H1 (cell line): ENCODE measurements around the gene INSM1. TPM values are rescaled to one million over a fixed set of nuclear protein-coding genes. Genes with fewer than 3 reads are reported as not detected.

Experiments
- CTCF ChIA-PET: fragments of 300-600 bp; sonication (Branson Sonifier 250); formaldehyde crosslinking; loops from one replicate; lab custom pipeline; 2021; ENCODE audit not compliant: partially characterized antibody; lab: Charles Lee
- POLR2A ChIA-PET: fragments of 300-600 bp; sonication (Branson Sonifier 250); formaldehyde crosslinking; loops from one replicate; lab custom pipeline; 2021; ENCODE audit warnings: inconsistent platforms; ENCODE audit not compliant: partially characterized antibody; lab: Charles Lee
- DNase-seq, 2 experiments: peaks; one replicate each; pipeline versions ENCODE4 v3.0.0 to v3.0.0-alpha.2; 2010 to 2022; ENCODE audit warnings: low spot score in 2 of 2, low read depth in 1 of 2, mixed read lengths in 1 of 2
- FAIRE-seq: peaks from 2 replicates; lab custom pipeline; 2011; peaks lifted over from hg19 to GRCh38; lab: Jason Lieb, UNC
- H2AFZ ChIP-seq: 2 replicates; pipeline ENCODE4 v1.8.1; 2012; ENCODE audit warnings: low read length, inconsistent platforms
- H2AK5ac ChIP-seq: 2 replicates; pipeline ENCODE4 v1.6.1; 2013; ENCODE audit warnings: low read depth, low read length
- H2BK120ac ChIP-seq: replicated peaks from 2 replicates; pipeline ENCODE3; 2013; ENCODE audit warnings: low read depth, low read length, inconsistent platforms
- H2BK12ac ChIP-seq: 2 replicates; pipeline ENCODE4 v1.6.1; 2013; ENCODE audit warnings: low read depth, low read length
- H2BK15ac ChIP-seq: 2 replicates; pipeline ENCODE4 v1.6.1; 2013; ENCODE audit warnings: low read length
- H2BK20ac ChIP-seq: 2 replicates; pipeline ENCODE4 v1.6.1; 2013; ENCODE audit warnings: low read length
- H2BK5ac ChIP-seq: 2 replicates; pipeline ENCODE4 v1.6.1; 2013; ENCODE audit warnings: low read depth, low read length
- H3K14ac ChIP-seq: 2 replicates; pipeline ENCODE4 v1.6.1; 2013; ENCODE audit warnings: inconsistent platforms; ENCODE audit not compliant: insufficient read length
- H3K18ac ChIP-seq: 2 replicates; pipeline ENCODE4 v1.6.1; 2013; ENCODE audit warnings: low read length; ENCODE audit errors: extremely low read depth
- H3K23ac ChIP-seq: 2 replicates; pipeline ENCODE4 v1.6.1; 2013; ENCODE audit warnings: inconsistent platforms; ENCODE audit not compliant: insufficient read length
- H3K23me2 ChIP-seq: 2 replicates; pipeline ENCODE4 v1.6.1; 2013; ENCODE audit warnings: low read depth, low read length
- H3K27ac ChIP-seq: 2 replicates; pipeline ENCODE4 v1.6.1; 2011; ENCODE audit warnings: low read depth, low read length, inconsistent platforms
- H3K27me3 ChIP-seq, 4 experiments: replicated peaks in 1 of 4; 1 replicate in 1 of 4; 2 replicates in 3 of 4; pipeline versions ENCODE4 v1.6.1 to v1.8.1; 2011 to 2013; ENCODE audit warnings: low read length in 3 of 4, mild to moderate bottlenecking in 3 of 4, inconsistent platforms in 2 of 4, mixed read lengths in 2 of 4, moderate library complexity in 1 of 4; ENCODE audit not compliant: control insufficient read depth in 3 of 4, insufficient read depth in 3 of 4; ENCODE audit errors: extremely low read depth in 1 of 4
- H3K36me3 ChIP-seq, 4 experiments: 2 replicates each; pipeline versions ENCODE4 v1.6.1 to v1.8.1; 2011 to 2013; ENCODE audit warnings: mild to moderate bottlenecking in 4 of 4, low read length in 3 of 4, moderate library complexity in 2 of 4, control low read depth in 1 of 4, inconsistent platforms in 1 of 4; ENCODE audit not compliant: insufficient read depth in 4 of 4, control insufficient read depth in 2 of 4
- H3K4ac ChIP-seq: replicated peaks from 2 replicates; pipeline ENCODE3; 2013; ENCODE audit warnings: low read length, low read depth, mixed read lengths, inconsistent platforms; ENCODE audit not compliant: insufficient read length
- H3K4me1 ChIP-seq, 4 experiments: replicated peaks in 1 of 4; 1 replicate in 1 of 4; 2 replicates in 3 of 4; pipeline versions ENCODE4 v1.6.1 to v1.8.1; 2011 to 2013; ENCODE audit warnings: low read length in 3 of 4, inconsistent platforms in 2 of 4, mixed read lengths in 1 of 4; ENCODE audit not compliant: insufficient read depth in 4 of 4, control insufficient read depth in 3 of 4
- H3K4me2 ChIP-seq, 2 experiments: 2 replicates each; pipeline versions ENCODE4 v1.6.1 to v1.8.1; 2011 to 2013; ENCODE audit warnings: low read depth in 2 of 2, low read length in 2 of 2, control low read depth in 1 of 2, inconsistent platforms in 1 of 2, mild to moderate bottlenecking in 1 of 2; ENCODE audit not compliant: insufficient read depth in 1 of 2
- H3K4me3 ChIP-seq, 4 experiments: fragments of 200-600, 300-600 bp in 1 of 4; sonication (generic), shearing (Covaris generic), sonication (Bioruptor Twin) in 1 of 4; 2 replicates each; pipeline versions ENCODE4 v1.5.1 to v1.8.1; 2011 to 2016; ENCODE audit warnings: low read length in 4 of 4, low read depth in 3 of 4, control low read depth in 2 of 4, inconsistent platforms in 2 of 4, mild to moderate bottlenecking in 2 of 4, mixed read lengths in 1 of 4, moderate library complexity in 1 of 4; ENCODE audit not compliant: insufficient read depth in 2 of 4; ENCODE audit errors: extremely low read depth in 1 of 4
- H3K56ac ChIP-seq: replicated peaks from 2 replicates; pipeline ENCODE3; 2013; ENCODE audit warnings: low read depth, mild to moderate bottlenecking, mixed read lengths, low read length, inconsistent platforms; ENCODE audit not compliant: insufficient read length
- H3K79me1 ChIP-seq: 2 replicates; pipeline ENCODE4 v1.6.1; 2013; ENCODE audit warnings: low read depth, low read length, control low read depth
- H3K79me2 ChIP-seq, 2 experiments: 2 replicates each; pipeline versions ENCODE4 v1.6.1 to v1.8.1; 2012 to 2013; ENCODE audit warnings: low read length in 2 of 2, mild to moderate bottlenecking in 2 of 2, inconsistent platforms in 1 of 2; ENCODE audit not compliant: insufficient read depth in 2 of 2, control insufficient read depth in 1 of 2
- H3K9ac ChIP-seq, 4 experiments: replicated peaks in 1 of 4; 1 replicate in 1 of 4; 2 replicates in 3 of 4; pipeline versions ENCODE4 v1.6.1 to v1.8.1; 2011 to 2013; ENCODE audit warnings: low read depth in 3 of 4, low read length in 3 of 4, control low read depth in 2 of 4, mild to moderate bottlenecking in 2 of 4, moderate library complexity in 2 of 4, inconsistent platforms in 1 of 4; ENCODE audit errors: extremely low read depth in 1 of 4
- H3K9me3 ChIP-seq, 2 experiments: 2 replicates each; pipeline versions ENCODE4 v1.6.1 to v1.8.1; 2012 to 2013; ENCODE audit warnings: mild to moderate bottlenecking in 2 of 2, moderate library complexity in 2 of 2, control low read depth in 1 of 2, inconsistent platforms in 1 of 2, low read depth in 1 of 2, low read length in 1 of 2, mixed read lengths in 1 of 2; ENCODE audit not compliant: insufficient read depth in 2 of 2
- H4K20me1 ChIP-seq, 2 experiments: replicated peaks in 1 of 2; 2 replicates each; pipeline versions ENCODE3 to v1.8.1; 2011 to 2013; ENCODE audit warnings: inconsistent platforms in 2 of 2, low read length in 2 of 2, mild to moderate bottlenecking in 1 of 2; ENCODE audit not compliant: insufficient read depth in 2 of 2, control insufficient read depth in 1 of 2
- H4K5ac ChIP-seq: 2 replicates; pipeline ENCODE4 v1.6.1; 2013; ENCODE audit warnings: low read length, low read depth, mixed read lengths, inconsistent platforms; ENCODE audit not compliant: insufficient read length
- H4K8ac ChIP-seq: 2 replicates; pipeline ENCODE4 v1.8.0; 2013; ENCODE audit warnings: mild to moderate bottlenecking, moderate library complexity, low read length, inconsistent platforms; ENCODE audit not compliant: insufficient read depth; ENCODE audit errors: extremely low read depth
- H4K91ac ChIP-seq: replicated peaks from 2 replicates; pipeline ENCODE3; 2013; ENCODE audit warnings: low read length, mixed read lengths, inconsistent platforms; ENCODE audit not compliant: insufficient read length
- BRCA1 ChIP-seq: IDR thresholded peaks from 2 replicates; pipeline ENCODE4 v1.6.1; 2012; ENCODE audit warnings: low read depth, low read length, improper control_type of control experiment
- CHD1 ChIP-seq: IDR thresholded peaks from 2 replicates; pipeline ENCODE4 v1.6.1; 2012; ENCODE audit warnings: low read depth, low read length, improper control_type of control experiment
- WGBS, 2 experiments: shearing (Covaris generic) in 1 of 2; methylation state at CpG; one replicate each; pipeline versions ENCODE4 v1.1.6 to v1.1.7; 2013 to 2015; ENCODE audit warnings: low lambda C conversion rate in 2 of 2, mixed read lengths in 2 of 2, inconsistent platforms in 1 of 2, low coverage in 1 of 2, missing lambda C conversion rate in 1 of 2; ENCODE audit not compliant: insufficient replicate concordance in 2 of 2, insufficient coverage in 1 of 2, insufficient read length in 1 of 2; ENCODE audit errors: extremely low coverage in 1 of 2, missing lambda C conversion rate in 1 of 2; 5-methylcytosine and 5-hydroxymethylcytosine counted together
- polyA plus RNA-seq, 7 experiments: library from polyadenylated mRNA; depleted of rRNA in 3 of 7; stranded (reverse) in 5 of 7; unstranded in 2 of 7; fragments of >200 nt in 5 of 7; fragments of 200-250 nt in 2 of 7; gene quantifications; 1 replicate in 5 of 7; 2 replicates in 1 of 7; 4 replicates in 1 of 7; pipeline versions ENCODE4 v1.2.1 to v1.2.3, GENCODE V29; 2011 to 2013; ENCODE audit warnings: missing spikeins in 2 of 7, mixed read lengths in 2 of 7
- total RNA-seq: library from RNA; stranded (reverse); fragmentation: NEBNext Ultra II Directional; extraction: Animal tissue kit (Norgen Biotek cat#: 25700); gene quantifications from 2 replicates; pipeline ENCODE4 v1.2.1, GENCODE V29; 2021

INSM1 gene
- total and polyA plus RNA-seq, 2 of the 8 experiments (the other 6 are each of a cell fraction or from before 2014, with no cell fraction given) = 0.86 to 2.5 TPM

GRCh38 chr20:20327746-20328145 is 40.2 kb upstream of the INSM1 start:
- Histone ChIP-seq H4K91ac (no peak overlapping the region), H3K4me1 (no peaks in the 10 kb centered on the region), H3K23ac (no peak overlapping the region), H3K79me2 (no peaks in the 10 kb centered on the region), H2BK15ac (no peak overlapping the region), H2BK20ac (no peak overlapping the region), H4K5ac (no peak overlapping the region), H2AK5ac (no peak overlapping the region), H3K27me3 (no peaks in the 10 kb centered on the region), H3K56ac (no peak overlapping the region), H2BK12ac (no peak overlapping the region), H3K27ac (no peak overlapping the region), H4K8ac (no peak overlapping the region), H3K4ac (no peak overlapping the region), H3K23me2 (no peaks in the 10 kb centered on the region), H3K18ac (no peak overlapping the region), H3K4me2 (no peak overlapping the region), H3K4me3 (no peak overlapping the region), H3K36me3 (no peaks in the 10 kb centered on the region), H2BK5ac (no peak overlapping the region), H3K14ac (no peak overlapping the region), H4K20me1 (no peaks in the 10 kb centered on the region), H2AFZ (no peak overlapping the region), H2BK120ac (no peak overlapping the region), H3K79me1 (no peaks in the 10 kb centered on the region), H3K9me3 (no peaks in the 10 kb centered on the region), H3K9ac (no peak overlapping the region)
- DNase-seq = no peak
- FAIRE-seq = no peak
- POLR2A ChIA-PET = no interaction called here
- CTCF ChIA-PET = interaction anchor here (0.7 to 1.1 kb wide), 2 partner anchors 14 to 114 kb away, joined by 3 read pairs; no protein-coding TSS in a partner anchor
- TF ChIP-seq BRCA1 = no peak
- no peak for TF ChIP-seq CHD1
- WGBS, 2 experiments = 90% methylated on average over 6 of the region's 6 CpGs; no CpG with 5 or more reads in 1 of the 2 experiments
